Ascending aorta (tissue), 2 donors: ENCODE measurements around the gene PHACTR3. TPM values are rescaled to one million over a fixed set of nuclear protein-coding genes. Genes with fewer than 3 reads are reported as not detected.

Source experiments
- DNase-seq, 2 donors: peaks; one replicate each; pipeline ENCODE4 v3.0.0-alpha.2; 2019; ENCODE audit warnings: low spot score in 2 of 2
- H3K27ac ChIP-seq, 2 donors: fragments of 200-600 bp; sonication (generic); one replicate each; pipeline ENCODE4 v1.5.1; 2016 to 2017; ENCODE audit warnings: mild to moderate bottlenecking in 1 of 2
- H3K27me3 ChIP-seq: fragments of 200-600 bp; sonication (generic); one replicate; pipeline ENCODE4 v1.5.1; 2017
- H3K36me3 ChIP-seq, 2 donors: fragments of 200-600 bp; sonication (generic); one replicate each; pipeline ENCODE4 v1.5.1; 2016
- H3K4me1 ChIP-seq, 2 donors: fragments of 200-600 bp; sonication (generic); one replicate each; pipeline ENCODE4 v1.5.1; 2016 to 2017; ENCODE audit warnings: mild to moderate bottlenecking in 1 of 2
- H3K4me3 ChIP-seq, 2 donors: fragments of 200-600 bp; sonication (generic); one replicate each; pipeline ENCODE4 v1.5.1; 2016 to 2017; ENCODE audit warnings: mild to moderate bottlenecking in 1 of 2
- H3K9me3 ChIP-seq, 2 donors: fragments of 200-600 bp; sonication (generic); one replicate each; pipeline ENCODE4 v1.5.1; 2016
- intact Hi-C: fragments of 100-400 bp; cut with DNase I; formaldehyde crosslinking; loops from one replicate; pipeline ENCODE4 v1.15.1; 2023
- total RNA-seq: library from RNA; depleted of rRNA; stranded (reverse); fragments of >200 nt; gene quantifications from one replicate; pipeline ENCODE4 v1.1.0, GENCODE V29; 2016
- TF ChIP-seq, protein P1 (sequence below), 3 experiments: fragments of 200-600 bp in 2 of 3; fragments of 450-650 bp in 1 of 3; sonication (generic) in 2 of 3; IDR thresholded peaks; one replicate each; pipeline ENCODE4 v1.5.1; 2016 to 2019; ENCODE audit warnings: antibody characterized with exemption in 3 of 3, mild to moderate bottlenecking in 1 of 3, moderate library complexity in 1 of 3

PHACTR3 gene
- total RNA-seq, 1 donor from 2014 or later = not detected

DNA sequence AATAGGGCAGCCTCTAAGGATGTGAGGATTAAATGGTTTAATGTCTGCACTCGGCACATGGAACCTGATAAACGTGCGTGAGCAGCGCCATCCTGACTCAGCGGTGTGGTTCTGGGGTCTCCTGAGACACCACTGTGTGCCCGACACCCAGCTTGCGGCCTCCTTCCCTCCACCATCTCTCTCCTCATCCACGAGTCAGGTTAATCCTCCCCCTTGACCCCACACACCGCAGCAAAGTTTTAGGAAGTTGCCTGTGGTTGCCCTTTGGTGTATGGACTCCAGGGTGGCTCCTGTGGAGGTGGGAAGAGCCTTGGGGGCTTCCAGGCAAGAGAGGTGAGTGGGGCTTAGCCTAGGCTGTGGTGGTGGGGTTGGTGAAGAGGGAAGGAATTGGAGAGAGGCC, 68.2 kb downstream of the PHACTR3 start:
- Histone ChIP-seq H3K36me3 (no peaks in the 10 kb centered on the region), H3K9me3 (no peaks in the 10 kb centered on the region), H3K4me3 (no peak overlapping the region), H3K4me1 (no peaks in the 10 kb centered on the region), H3K27ac (no peak overlapping the region), H3K27me3 (no peaks in the 10 kb centered on the region)
- DNase-seq = no peak
- intact Hi-C loops = no loop called here
- TF ChIP-seq, protein P1, sequence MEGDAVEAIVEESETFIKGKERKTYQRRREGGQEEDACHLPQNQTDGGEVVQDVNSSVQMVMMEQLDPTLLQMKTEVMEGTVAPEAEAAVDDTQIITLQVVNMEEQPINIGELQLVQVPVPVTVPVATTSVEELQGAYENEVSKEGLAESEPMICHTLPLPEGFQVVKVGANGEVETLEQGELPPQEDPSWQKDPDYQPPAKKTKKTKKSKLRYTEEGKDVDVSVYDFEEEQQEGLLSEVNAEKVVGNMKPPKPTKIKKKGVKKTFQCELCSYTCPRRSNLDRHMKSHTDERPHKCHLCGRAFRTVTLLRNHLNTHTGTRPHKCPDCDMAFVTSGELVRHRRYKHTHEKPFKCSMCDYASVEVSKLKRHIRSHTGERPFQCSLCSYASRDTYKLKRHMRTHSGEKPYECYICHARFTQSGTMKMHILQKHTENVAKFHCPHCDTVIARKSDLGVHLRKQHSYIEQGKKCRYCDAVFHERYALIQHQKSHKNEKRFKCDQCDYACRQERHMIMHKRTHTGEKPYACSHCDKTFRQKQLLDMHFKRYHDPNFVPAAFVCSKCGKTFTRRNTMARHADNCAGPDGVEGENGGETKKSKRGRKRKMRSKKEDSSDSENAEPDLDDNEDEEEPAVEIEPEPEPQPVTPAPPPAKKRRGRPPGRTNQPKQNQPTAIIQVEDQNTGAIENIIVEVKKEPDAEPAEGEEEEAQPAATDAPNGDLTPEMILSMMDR (IDR thresholded peaks at IDR 0.05) = no peak

DNA sequence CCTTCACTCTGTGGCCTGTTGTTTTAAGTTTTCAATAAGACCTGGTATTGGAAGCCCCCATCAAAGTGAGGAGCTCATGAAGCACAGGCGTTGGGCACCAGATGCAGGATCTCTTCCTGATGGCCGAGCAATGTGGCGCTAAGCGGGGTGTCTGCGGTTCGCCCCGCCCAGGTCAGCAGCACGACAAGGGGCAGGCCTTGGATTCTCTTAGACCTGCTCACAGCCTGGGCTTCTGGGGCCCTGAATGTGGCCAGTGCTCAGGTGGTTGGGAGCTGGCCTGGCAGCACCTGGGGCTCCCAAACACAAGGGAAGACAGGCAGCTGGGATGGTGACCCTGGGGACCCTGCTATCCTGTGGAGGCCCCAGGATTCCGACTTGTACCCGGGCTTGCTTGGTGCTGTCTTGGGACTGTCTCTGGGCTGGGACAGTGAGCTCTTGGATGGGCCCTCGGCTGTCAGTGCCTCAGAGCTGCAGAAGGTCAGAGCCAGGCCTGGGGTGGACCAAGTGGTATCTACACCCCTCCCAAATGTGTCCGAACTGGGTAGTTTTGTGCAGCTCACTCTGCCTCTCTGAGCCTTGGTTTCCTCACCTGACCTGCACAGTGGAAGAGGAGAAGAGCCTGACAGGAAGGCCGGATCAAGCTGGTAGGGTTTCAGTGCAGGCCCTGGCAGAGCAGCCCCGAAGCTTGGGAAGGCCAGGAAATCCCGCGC, 69.1 kb downstream of the PHACTR3 start:
- Histone ChIP-seq H3K36me3 (no peaks in the 10 kb centered on the region), H3K27me3 (no peaks in the 10 kb centered on the region), H3K4me1 (no peaks in the 10 kb centered on the region), H3K9me3 (no peaks in the 10 kb centered on the region), H3K27ac (no peak overlapping the region), H3K4me3 (no peak overlapping the region)
- DNase-seq = no peak
- TF ChIP-seq, protein P1 (IDR thresholded peaks at IDR 0.05) = no peak
- intact Hi-C loops = no loop called here

DNA sequence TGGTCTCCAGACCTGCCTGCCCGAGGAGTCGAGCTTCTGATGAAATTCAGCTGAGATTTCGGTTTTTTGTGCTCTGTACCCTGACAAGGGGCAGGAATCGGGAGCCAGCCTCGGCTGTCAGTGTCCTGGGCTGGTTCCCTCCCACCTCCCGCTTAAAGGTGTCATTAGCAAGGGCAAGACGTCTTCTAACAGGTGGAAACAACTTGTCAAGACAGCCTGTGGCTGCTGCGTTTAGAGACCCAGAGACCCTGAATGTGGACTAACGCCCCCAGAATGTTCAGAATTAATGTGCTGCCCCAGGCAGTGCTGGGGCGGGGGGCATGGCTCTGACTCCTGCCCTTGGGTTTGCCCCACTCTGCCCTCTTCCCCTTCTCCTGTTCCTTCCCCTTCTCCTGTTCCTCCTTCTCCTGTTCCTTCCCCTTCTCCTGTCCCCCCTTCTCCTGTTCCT, 69.7 kb downstream of the PHACTR3 start:
- Histone ChIP-seq H3K27ac (no peak overlapping the region), H3K36me3 (no peaks in the 10 kb centered on the region), H3K4me3 (no peak overlapping the region), H3K27me3 (no peaks in the 10 kb centered on the region), H3K4me1 (no peaks in the 10 kb centered on the region), H3K9me3 (no peaks in the 10 kb centered on the region)
- no peak for DNase-seq
- TF ChIP-seq, protein P1 (IDR thresholded peaks at IDR 0.05) = no peak
- intact Hi-C loops = no loop called here

DNA sequence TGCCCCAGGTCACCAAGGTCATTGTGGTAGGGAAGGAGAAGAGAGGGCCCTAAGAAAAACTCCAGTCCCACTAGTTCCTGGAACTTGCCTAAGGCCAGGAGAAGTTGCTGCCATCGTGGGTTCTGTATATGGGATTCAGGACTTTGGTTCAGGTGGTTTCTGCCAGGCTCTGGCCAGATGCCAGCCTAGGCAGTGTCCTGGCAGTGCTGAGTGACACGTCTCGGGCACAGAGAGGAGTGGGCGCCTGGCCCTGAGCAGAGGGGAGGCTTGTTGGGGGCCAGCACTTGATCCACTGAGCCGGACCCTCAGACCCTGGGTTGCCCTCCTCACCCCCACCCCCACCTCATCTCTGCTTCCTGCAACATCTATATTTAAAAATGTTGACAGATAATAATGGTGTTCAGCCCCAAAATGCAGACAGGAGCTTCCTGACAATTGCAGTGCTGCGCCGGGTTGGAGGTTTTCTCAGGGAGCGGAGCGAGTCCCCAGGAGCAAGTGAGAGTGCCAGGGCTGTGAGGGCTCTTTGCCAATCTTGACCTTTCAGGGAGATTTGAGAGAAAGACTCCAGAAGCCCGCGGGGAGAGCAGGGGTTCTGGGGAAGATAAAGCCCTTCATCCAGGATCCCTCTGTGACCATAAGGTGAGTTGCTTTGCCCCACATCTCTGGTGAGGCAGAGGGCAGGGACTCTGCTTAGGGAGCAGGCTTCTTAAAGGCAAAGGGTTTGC, 71.9 kb downstream of the PHACTR3 start:
- TF ChIP-seq, protein P1 (IDR thresholded peaks at IDR 0.05) = no peak
- Histone ChIP-seq H3K27ac (no peak overlapping the region), H3K27me3 (no peaks in the 10 kb centered on the region), H3K4me3 (no peak overlapping the region), H3K36me3 (no peaks in the 10 kb centered on the region), H3K4me1 (no peaks in the 10 kb centered on the region), H3K9me3 (no peaks in the 10 kb centered on the region)
- intact Hi-C loops = no loop called here
- no peak for DNase-seq

DNA sequence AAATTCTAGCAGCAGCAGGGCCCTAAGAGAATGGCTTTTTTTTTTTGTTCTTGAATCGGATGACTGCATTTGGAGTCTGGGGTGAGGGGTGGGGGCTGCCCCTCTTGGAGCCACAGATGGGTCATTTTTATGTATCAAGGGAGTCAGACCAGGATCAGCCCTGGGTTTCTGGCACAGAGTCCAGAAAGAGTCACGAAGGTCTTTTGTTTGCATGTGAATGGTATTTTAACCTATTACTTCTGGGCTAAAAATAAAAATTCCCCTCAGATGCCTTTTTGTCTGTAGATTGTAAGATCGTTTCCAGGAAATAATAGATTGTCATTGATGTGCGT, 72.5 kb downstream of the PHACTR3 start:
- intact Hi-C loops = no loop called here
- Histone ChIP-seq H3K27ac (no peak overlapping the region), H3K36me3 (no peaks in the 10 kb centered on the region), H3K4me1 (no peaks in the 10 kb centered on the region), H3K9me3 (no peaks in the 10 kb centered on the region), H3K4me3 (no peak overlapping the region), H3K27me3 (no peaks in the 10 kb centered on the region)
- TF ChIP-seq, protein P1 (IDR thresholded peaks at IDR 0.05) = no peak
- DNase-seq = no peak
